ENCODE measurements around the gene POLR2H.

- TF ChIP-seq, protein P1, sequence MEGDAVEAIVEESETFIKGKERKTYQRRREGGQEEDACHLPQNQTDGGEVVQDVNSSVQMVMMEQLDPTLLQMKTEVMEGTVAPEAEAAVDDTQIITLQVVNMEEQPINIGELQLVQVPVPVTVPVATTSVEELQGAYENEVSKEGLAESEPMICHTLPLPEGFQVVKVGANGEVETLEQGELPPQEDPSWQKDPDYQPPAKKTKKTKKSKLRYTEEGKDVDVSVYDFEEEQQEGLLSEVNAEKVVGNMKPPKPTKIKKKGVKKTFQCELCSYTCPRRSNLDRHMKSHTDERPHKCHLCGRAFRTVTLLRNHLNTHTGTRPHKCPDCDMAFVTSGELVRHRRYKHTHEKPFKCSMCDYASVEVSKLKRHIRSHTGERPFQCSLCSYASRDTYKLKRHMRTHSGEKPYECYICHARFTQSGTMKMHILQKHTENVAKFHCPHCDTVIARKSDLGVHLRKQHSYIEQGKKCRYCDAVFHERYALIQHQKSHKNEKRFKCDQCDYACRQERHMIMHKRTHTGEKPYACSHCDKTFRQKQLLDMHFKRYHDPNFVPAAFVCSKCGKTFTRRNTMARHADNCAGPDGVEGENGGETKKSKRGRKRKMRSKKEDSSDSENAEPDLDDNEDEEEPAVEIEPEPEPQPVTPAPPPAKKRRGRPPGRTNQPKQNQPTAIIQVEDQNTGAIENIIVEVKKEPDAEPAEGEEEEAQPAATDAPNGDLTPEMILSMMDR (IDR thresholded peaks at IDR 0.05) = no peak
- TF ChIP-seq POLR2A (IDR thresholded peaks at IDR 0.05) = no peak
These were observed 16.5 kb downstream of the POLR2H start, which contains the start of gene THPO for GRCh38 chr3:184377882-184378445.

All from ovary (tissue), 3 donors.